SK-N-SH treated with all-trans-retinoic acid at 6 μM for 48 hours (cell line): Measurements from ENCODE around the gene CDC16.

Source experiments
- ATAC-seq: fragments of 200-7000 bp; cut with Tn5 transposase; 3 replicates; pipeline ENCODE4 v1.9.1; 2020; ENCODE audit warnings: mild to moderate bottlenecking, moderate library complexity
- ARNTL ChIP-seq: fragments of 450-650 bp; formaldehyde crosslinking; IDR thresholded peaks from 2 replicates; pipeline ENCODE4 v1.5.0; 2020; ENCODE audit warnings: low read depth, mild to moderate bottlenecking, moderate library complexity, borderline replicate concordance
- CSDC2 ChIP-seq: fragments of 250-450 bp; sonication (Bioruptor Pico); IDR thresholded peaks from 2 replicates; pipeline ENCODE4 v1.5.0; 2020; ENCODE audit warnings: mild to moderate bottlenecking, moderate library complexity
- ESRRG ChIP-seq: fragments of 250-450 bp; sonication (Bioruptor Pico); IDR thresholded peaks from 2 replicates; pipeline ENCODE4 v1.6.1; 2021; ENCODE audit warnings: mild to moderate bottlenecking
- GLIS3 ChIP-seq: fragments of 250-450 bp; sonication (Bioruptor Pico); IDR thresholded peaks from 2 replicates; pipeline ENCODE4 v1.5.0; 2020; ENCODE audit warnings: mild to moderate bottlenecking, moderate library complexity
- ISL1 ChIP-seq: fragments of 250-450 bp; sonication (Bioruptor Pico); IDR thresholded peaks from 2 replicates; pipeline ENCODE4 v2.1.2; 2022; ENCODE audit warnings: mild to moderate bottlenecking, moderate library complexity
- OSR1 ChIP-seq: fragments of 250-450 bp; sonication (Bioruptor Pico); IDR thresholded peaks from 2 replicates; pipeline ENCODE4 v1.8.0; 2022; ENCODE audit warnings: moderate library complexity, mild to moderate bottlenecking, inconsistent platforms
- RARB ChIP-seq: fragments of 250-450 bp; sonication (Bioruptor Pico); IDR thresholded peaks from 2 replicates; pipeline ENCODE4 v1.8.0; 2021; ENCODE audit warnings: mild to moderate bottlenecking, moderate library complexity
- TCF4 ChIP-seq: fragments of 250-450 bp; sonication (Bioruptor Pico); IDR thresholded peaks from 2 replicates; pipeline ENCODE4 v1.8.0; 2021; ENCODE audit warnings: mild to moderate bottlenecking, moderate library complexity, borderline replicate concordance
- TOX ChIP-seq: fragments of 250-450 bp; sonication (Bioruptor Pico); IDR thresholded peaks from 2 replicates; pipeline ENCODE4 v1.8.0; 2021; ENCODE audit warnings: mild to moderate bottlenecking, moderate library complexity, borderline replicate concordance
- ZFP3 ChIP-seq: fragments of 250-450 bp; sonication (Bioruptor Pico); IDR thresholded peaks from 2 replicates; pipeline ENCODE4 v1.5.0; 2020; ENCODE audit warnings: mild to moderate bottlenecking, moderate library complexity
- ZFP30 ChIP-seq: fragments of 450-650 bp; formaldehyde crosslinking; IDR thresholded peaks from 2 replicates; pipeline ENCODE4 v1.5.0; 2022; ENCODE audit warnings: mild to moderate bottlenecking, moderate library complexity
- ZNF565 ChIP-seq: fragments of 450-650 bp; formaldehyde crosslinking; conservative IDR thresholded peaks from 2 replicates; pipeline ENCODE4 v1.5.0; 2020; ENCODE audit warnings: low read depth, mild to moderate bottlenecking, moderate library complexity
- ZNF70 ChIP-seq: fragments of 450-650 bp; formaldehyde crosslinking; IDR thresholded peaks from 2 replicates; pipeline ENCODE4 v1.5.0; 2020; ENCODE audit warnings: mild to moderate bottlenecking, moderate library complexity
- TF ChIP-seq, protein P1 (sequence below): fragments of 250-450 bp; sonication (Bioruptor Pico); IDR thresholded peaks from 2 replicates; pipeline ENCODE4 v1.8.0; 2021; ENCODE audit warnings: low read depth, mild to moderate bottlenecking, moderate library complexity, borderline replicate concordance
- TF ChIP-seq, protein P2 (sequence below): fragments of 250-450 bp; sonication (Bioruptor Pico); IDR thresholded peaks from 2 replicates; pipeline ENCODE4 v1.5.0; 2020; ENCODE audit warnings: mild to moderate bottlenecking, moderate library complexity
- TF ChIP-seq, protein P3 (sequence below): fragments of 250-450 bp; sonication (Bioruptor Pico); IDR thresholded peaks from 2 replicates; pipeline ENCODE4 v1.8.0; 2020; ENCODE audit warnings: mild to moderate bottlenecking, moderate library complexity, borderline replicate concordance
- TF ChIP-seq, protein P4 (sequence below): fragments of 250-450 bp; sonication (Bioruptor Pico); IDR thresholded peaks from 2 replicates; pipeline ENCODE4 v1.5.1; 2020; ENCODE audit warnings: low read depth, mild to moderate bottlenecking, moderate library complexity
- TF ChIP-seq, protein P5 (sequence below): fragments of 250-450 bp; sonication (Bioruptor Pico); IDR thresholded peaks from 2 replicates; pipeline ENCODE4 v1.5.1; 2021; ENCODE audit warnings: mild to moderate bottlenecking, moderate library complexity

Gene CDC16

DNA sequence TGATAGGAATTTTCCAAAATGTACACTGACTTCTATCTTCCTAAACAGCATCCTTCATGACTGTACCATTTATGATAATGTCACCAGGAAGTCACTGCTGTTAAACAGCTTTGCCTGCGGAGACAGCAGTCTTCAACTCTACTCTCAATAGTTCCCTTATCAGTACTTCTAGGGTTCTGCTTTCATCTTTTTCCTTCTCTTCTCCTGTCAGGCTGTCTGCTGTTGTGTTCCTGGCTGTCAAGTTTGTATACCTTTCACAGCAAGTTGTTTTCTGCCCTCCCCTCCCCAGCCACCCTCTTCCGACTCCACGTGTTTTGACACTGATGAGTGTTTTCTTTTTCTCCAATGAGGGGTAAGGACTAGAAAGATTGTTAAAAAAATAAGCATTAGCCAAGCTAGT lies 48.9 kb downstream of the CDC16 start:
- TF ChIP-seq ARNTL (no peak), ESRRG (CRISPR knock-in tag) (no peak), ZNF70 (CRISPR knock-in tag) (peak; percentile 37; the same call in 1 of the 2 replicates), RARB (CRISPR knock-in tag) (no peak)
- no peak for ATAC-seq

DNA sequence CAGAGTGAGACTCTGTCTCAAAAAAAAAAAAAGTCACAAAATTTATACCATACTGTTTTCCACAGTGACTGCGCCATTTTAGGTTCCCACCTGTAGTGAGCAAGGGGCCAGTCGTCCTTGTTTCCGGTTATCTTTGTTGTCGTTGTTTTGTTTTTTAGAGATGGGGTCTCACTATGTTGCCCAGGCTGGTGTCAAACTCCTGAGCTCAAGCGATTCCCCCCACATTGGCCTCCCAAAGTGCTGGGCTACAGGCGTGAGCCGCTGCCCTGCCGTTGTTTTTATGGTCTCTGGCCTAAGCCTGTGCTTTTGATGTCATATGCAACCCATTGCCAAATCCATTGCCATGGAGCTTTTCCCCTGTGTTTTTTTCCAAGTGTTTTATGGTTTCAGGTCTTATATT lies 50.0 kb downstream of the CDC16 start:
- ATAC-seq = no peak
- TF ChIP-seq ISL1 (no peak), TCF4 (CRISPR knock-in tag) (no peak), CSDC2 (CRISPR knock-in tag) (no peak), TOX (no peak), ZFP30 (CRISPR knock-in tag) (no peak), ZNF565 (CRISPR knock-in tag) (no peak), GLIS3 (no peak), ARNTL (no peak)
- TF ChIP-seq, protein P1, sequence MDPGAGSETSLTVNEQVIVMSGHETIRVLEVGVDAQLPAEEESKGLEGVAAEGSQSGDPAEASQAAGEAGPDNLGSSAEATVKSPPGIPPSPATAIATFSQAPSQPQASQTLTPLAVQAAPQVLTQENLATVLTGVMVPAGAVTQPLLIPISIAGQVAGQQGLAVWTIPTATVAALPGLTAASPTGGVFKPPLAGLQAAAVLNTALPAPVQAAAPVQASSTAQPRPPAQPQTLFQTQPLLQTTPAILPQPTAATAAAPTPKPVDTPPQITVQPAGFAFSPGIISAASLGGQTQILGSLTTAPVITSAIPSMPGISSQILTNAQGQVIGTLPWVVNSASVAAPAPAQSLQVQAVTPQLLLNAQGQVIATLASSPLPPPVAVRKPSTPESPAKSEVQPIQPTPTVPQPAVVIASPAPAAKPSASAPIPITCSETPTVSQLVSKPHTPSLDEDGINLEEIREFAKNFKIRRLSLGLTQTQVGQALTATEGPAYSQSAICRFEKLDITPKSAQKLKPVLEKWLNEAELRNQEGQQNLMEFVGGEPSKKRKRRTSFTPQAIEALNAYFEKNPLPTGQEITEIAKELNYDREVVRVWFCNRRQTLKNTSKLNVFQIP (CRISPR knock-in tag) = no peak
- TF ChIP-seq, protein P2, sequence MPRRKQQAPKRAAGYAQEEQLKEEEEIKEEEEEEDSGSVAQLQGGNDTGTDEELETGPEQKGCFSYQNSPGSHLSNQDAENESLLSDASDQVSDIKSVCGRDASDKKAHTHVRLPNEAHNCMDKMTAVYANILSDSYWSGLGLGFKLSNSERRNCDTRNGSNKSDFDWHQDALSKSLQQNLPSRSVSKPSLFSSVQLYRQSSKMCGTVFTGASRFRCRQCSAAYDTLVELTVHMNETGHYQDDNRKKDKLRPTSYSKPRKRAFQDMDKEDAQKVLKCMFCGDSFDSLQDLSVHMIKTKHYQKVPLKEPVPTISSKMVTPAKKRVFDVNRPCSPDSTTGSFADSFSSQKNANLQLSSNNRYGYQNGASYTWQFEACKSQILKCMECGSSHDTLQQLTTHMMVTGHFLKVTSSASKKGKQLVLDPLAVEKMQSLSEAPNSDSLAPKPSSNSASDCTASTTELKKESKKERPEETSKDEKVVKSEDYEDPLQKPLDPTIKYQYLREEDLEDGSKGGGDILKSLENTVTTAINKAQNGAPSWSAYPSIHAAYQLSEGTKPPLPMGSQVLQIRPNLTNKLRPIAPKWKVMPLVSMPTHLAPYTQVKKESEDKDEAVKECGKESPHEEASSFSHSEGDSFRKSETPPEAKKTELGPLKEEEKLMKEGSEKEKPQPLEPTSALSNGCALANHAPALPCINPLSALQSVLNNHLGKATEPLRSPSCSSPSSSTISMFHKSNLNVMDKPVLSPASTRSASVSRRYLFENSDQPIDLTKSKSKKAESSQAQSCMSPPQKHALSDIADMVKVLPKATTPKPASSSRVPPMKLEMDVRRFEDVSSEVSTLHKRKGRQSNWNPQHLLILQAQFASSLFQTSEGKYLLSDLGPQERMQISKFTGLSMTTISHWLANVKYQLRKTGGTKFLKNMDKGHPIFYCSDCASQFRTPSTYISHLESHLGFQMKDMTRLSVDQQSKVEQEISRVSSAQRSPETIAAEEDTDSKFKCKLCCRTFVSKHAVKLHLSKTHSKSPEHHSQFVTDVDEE (CRISPR knock-in tag) = no peak
- TF ChIP-seq, protein P3, sequence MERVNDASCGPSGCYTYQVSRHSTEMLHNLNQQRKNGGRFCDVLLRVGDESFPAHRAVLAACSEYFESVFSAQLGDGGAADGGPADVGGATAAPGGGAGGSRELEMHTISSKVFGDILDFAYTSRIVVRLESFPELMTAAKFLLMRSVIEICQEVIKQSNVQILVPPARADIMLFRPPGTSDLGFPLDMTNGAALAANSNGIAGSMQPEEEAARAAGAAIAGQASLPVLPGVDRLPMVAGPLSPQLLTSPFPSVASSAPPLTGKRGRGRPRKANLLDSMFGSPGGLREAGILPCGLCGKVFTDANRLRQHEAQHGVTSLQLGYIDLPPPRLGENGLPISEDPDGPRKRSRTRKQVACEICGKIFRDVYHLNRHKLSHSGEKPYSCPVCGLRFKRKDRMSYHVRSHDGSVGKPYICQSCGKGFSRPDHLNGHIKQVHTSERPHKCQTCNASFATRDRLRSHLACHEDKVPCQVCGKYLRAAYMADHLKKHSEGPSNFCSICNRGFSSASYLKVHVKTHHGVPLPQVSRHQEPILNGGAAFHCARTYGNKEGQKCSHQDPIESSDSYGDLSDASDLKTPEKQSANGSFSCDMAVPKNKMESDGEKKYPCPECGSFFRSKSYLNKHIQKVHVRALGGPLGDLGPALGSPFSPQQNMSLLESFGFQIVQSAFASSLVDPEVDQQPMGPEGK (CRISPR knock-in tag) = no peak
- TF ChIP-seq, protein P4, sequence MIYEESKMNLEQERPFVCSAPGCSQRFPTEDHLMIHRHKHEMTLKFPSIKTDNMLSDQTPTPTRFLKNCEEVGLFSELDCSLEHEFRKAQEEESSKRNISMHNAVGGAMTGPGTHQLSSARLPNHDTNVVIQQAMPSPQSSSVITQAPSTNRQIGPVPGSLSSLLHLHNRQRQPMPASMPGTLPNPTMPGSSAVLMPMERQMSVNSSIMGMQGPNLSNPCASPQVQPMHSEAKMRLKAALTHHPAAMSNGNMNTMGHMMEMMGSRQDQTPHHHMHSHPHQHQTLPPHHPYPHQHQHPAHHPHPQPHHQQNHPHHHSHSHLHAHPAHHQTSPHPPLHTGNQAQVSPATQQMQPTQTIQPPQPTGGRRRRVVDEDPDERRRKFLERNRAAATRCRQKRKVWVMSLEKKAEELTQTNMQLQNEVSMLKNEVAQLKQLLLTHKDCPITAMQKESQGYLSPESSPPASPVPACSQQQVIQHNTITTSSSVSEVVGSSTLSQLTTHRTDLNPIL (CRISPR knock-in tag) = no peak
- TF ChIP-seq, protein P5, sequence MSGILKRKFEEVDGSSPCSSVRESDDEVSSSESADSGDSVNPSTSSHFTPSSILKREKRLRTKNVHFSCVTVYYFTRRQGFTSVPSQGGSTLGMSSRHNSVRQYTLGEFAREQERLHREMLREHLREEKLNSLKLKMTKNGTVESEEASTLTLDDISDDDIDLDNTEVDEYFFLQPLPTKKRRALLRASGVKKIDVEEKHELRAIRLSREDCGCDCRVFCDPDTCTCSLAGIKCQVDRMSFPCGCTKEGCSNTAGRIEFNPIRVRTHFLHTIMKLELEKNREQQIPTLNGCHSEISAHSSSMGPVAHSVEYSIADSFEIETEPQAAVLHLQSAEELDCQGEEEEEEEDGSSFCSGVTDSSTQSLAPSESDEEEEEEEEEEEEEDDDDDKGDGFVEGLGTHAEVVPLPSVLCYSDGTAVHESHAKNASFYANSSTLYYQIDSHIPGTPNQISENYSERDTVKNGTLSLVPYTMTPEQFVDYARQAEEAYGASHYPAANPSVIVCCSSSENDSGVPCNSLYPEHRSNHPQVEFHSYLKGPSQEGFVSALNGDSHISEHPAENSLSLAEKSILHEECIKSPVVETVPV = no peak

DNA sequence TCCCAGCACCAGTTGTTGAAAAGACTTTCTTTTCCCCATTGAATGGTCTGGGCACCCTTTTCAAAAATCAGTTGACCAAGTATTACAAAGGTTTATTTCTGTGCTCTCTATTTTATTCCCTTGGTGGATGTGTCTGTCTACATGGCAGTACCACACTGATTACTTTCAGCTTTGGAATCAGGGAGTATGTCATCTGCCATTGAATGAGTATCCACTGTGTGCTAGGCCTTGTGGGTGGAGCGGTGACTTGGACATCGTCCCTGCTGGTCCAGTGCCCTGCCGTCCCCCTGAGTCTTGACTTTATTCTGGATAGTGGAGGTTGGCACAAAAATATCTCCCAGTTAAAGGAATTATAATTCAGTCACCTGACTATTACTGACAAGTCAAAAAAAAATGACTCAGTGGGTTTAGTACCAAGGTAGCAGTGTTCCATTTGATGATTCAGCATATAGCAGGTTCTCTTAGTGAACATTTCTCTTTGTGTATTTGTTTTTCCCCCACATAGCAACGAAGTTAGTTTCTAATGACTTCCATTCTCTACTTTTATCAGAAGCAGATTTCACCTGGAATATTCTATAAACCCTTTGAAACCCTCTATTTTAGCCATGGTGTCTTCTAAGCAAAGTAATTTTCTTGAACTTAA lies 50.6 kb downstream of the CDC16 start:
- TF ChIP-seq TCF4 (CRISPR knock-in tag) (no peak), ESRRG (CRISPR knock-in tag) (no peak), ISL1 (no peak), OSR1 (CRISPR knock-in tag) (no peak), ZFP30 (CRISPR knock-in tag) (no peak), ZFP3 (no peak)
- TF ChIP-seq, protein P5 = no peak
- TF ChIP-seq, protein P3 (CRISPR knock-in tag) = no peak
- ATAC-seq = no peak
